ENCODE data around the gene TCP11L2. TPM values are rescaled to one million over a fixed set of nuclear protein-coding genes. Genes with fewer than 3 reads are reported as not detected.

Gene TCP11L2
- total and polyA plus RNA-seq, 2 of the 4 experiments (the other 2 are of a cell fraction): 7.3 to 32.8 TPM

DNA sequence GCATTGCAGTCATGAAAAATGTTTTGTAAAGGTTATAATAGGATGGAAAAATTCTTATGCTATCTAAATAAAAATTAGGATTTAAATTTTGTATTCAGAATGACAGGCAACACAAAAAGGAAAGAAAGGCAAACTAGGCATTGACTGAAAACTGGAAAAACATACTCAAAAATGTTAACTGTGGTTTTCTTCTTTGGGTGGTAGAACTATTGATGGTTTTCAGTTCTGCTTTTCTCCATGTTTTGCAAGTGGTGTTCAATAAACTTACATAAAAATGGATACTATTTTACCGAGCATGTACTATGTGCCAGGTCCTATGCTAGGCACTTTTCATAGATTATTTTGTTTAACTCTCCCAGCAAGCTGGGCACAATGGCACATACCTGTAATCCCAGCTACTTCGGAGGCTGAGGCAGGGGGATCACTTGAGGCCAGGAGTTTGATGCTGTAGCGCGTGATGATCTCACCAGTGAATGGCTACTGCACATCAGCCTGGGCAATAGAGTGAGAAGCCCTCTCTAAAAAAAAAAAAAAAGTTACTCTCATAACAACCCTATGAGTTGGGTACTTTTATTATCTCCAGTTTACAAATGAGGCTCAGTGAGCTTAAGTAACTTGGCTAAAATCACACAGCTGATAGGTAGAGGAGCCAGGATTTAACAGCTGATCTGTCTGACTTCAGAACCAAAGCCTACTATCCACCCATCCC, 26.3 kb upstream of the TCP11L2 start:
- no peak for TF ChIP-seq RAD21 (IDR thresholded peaks at IDR 0.05; ENCODE audit: low read length)
- TF ChIP-seq BHLHE40 (IDR thresholded peaks at IDR 0.05; ENCODE audit: low read depth, low read length): no peak
- TF ChIP-seq MAZ (IDR thresholded peaks at IDR 0.05; ENCODE audit: borderline replicate concordance, low read depth, low read length): no peak
- no peak for TF ChIP-seq CHD1 (IDR thresholded peaks at IDR 0.05; ENCODE audit: low read depth, low read length)
- no peak for TF ChIP-seq ELK1 (IDR thresholded peaks at IDR 0.05; ENCODE audit: borderline replicate concordance, low read depth, low read length)
- TF ChIP-seq RFX5 (IDR thresholded peaks at IDR 0.05; ENCODE audit: low read depth, low read length): no peak
- TF ChIP-seq NFE2L2 (IDR thresholded peaks at IDR 0.05; ENCODE audit: low read depth, low read length): no peak
- TF ChIP-seq, protein P1, sequence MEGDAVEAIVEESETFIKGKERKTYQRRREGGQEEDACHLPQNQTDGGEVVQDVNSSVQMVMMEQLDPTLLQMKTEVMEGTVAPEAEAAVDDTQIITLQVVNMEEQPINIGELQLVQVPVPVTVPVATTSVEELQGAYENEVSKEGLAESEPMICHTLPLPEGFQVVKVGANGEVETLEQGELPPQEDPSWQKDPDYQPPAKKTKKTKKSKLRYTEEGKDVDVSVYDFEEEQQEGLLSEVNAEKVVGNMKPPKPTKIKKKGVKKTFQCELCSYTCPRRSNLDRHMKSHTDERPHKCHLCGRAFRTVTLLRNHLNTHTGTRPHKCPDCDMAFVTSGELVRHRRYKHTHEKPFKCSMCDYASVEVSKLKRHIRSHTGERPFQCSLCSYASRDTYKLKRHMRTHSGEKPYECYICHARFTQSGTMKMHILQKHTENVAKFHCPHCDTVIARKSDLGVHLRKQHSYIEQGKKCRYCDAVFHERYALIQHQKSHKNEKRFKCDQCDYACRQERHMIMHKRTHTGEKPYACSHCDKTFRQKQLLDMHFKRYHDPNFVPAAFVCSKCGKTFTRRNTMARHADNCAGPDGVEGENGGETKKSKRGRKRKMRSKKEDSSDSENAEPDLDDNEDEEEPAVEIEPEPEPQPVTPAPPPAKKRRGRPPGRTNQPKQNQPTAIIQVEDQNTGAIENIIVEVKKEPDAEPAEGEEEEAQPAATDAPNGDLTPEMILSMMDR (conservative IDR thresholded peaks at IDR 0.05; ENCODE audit: low read depth, low read length): no peak
- intact Hi-C loops (cut with micrococcal nuclease): no loop called here
- no CpG with 5 or more reads among the region's 4 CpGs for WGBS, 2 experiments (ENCODE audit: extremely low coverage in 2 of 2, insufficient read length in 1 of 2)

More for the DNA sequence above, 26.3 kb upstream of the TCP11L2 start:
- no peak overlapping the region for H3K4ac ChIP-seq (ENCODE audit: low read depth, low read length)
- H3K36me3 ChIP-seq (ENCODE audit: control insufficient read depth, insufficient read depth, low read length): no peaks in the 10 kb centered on the region
- in situ Hi-C loops (cut with MboI; ENCODE audit: low sequenced_read_pairs) (no loop called here), dilution Hi-C loops (cut with HindIII; ENCODE audit: low sequenced_read_pairs, unreplicated experiment) (no loop called here)
- no peak overlapping the region for H3K9ac ChIP-seq (ENCODE audit: low read depth, low read length)
- no peak overlapping the region for H3K4me3 ChIP-seq (ENCODE audit: insufficient read depth, low read depth, low read length)
- H3K14ac ChIP-seq (replicated peaks; ENCODE audit: low read depth, low read length): no peak overlapping the region
- H3K4me2 ChIP-seq (ENCODE audit: low read depth, low read length): no peak overlapping the region
- no peak overlapping the region for H3K18ac ChIP-seq (ENCODE audit: low read depth, low read length)
- H4K5ac ChIP-seq (ENCODE audit: low read depth, low read length): no peak overlapping the region
- H3K4me1 ChIP-seq (ENCODE audit: control insufficient read depth, insufficient read depth, low read length): no peaks in the 10 kb centered on the region
- ChIA-PET POLR2A (ENCODE audit: unreplicated experiment) (no interaction called here), CTCF (interaction anchor here (0.7 kb wide), 1 partner anchor 49 kb away, joined by 13 read pairs; no protein-coding TSS in a partner anchor)
- H2BK120ac ChIP-seq (ENCODE audit: low read depth, low read length): no peak overlapping the region
- no peak overlapping the region for H2AK5ac ChIP-seq (ENCODE audit: low read depth, low read length)
- BruUV-seq (replicated peaks): no TSS peak
- no peak for ATAC-seq (ENCODE audit: low read depth)
- H4K91ac ChIP-seq (ENCODE audit: insufficient read depth, low read depth, low read length): no peak overlapping the region
- no peaks in the 10 kb centered on the region for H4K20me1 ChIP-seq (ENCODE audit: insufficient read depth, low read length)
- no peak overlapping the region for H2BK15ac ChIP-seq (ENCODE audit: low read depth, low read length)
- no peaks in the 10 kb centered on the region for H3K79me1 ChIP-seq (ENCODE audit: low read depth in 1 of 2, low read length in 2 of 2)
- peaks cover 13% of the 10 kb centered on the region for H3K27me3 ChIP-seq (ENCODE audit: control insufficient read depth, insufficient read depth, low read length)
- DNase-seq: no peak
- no peak overlapping the region for H3K27ac ChIP-seq (ENCODE audit: insufficient read depth, low read length)
- no peak overlapping the region for H2AK9ac ChIP-seq (replicated peaks; ENCODE audit: low read depth, low read length, poor library complexity)
- no peak overlapping the region for H3K23ac ChIP-seq (ENCODE audit: low read depth, low read length)
- H2BK20ac ChIP-seq (ENCODE audit: low read depth, low read length): no peak overlapping the region
- no peak overlapping the region for H2AFZ ChIP-seq (replicated peaks; ENCODE audit: low read length, poor library complexity)
- H4K8ac ChIP-seq (ENCODE audit: low read depth in 2 of 2, low read length in 2 of 2): no peak overlapping the region
- no peak overlapping the region for H2BK5ac ChIP-seq (ENCODE audit: low read depth, low read length, poor library complexity, severe bottlenecking)
- H3K9me3 ChIP-seq (ENCODE audit: control insufficient read depth, insufficient read depth, low read length): no peaks in the 10 kb centered on the region
- no peaks in the 10 kb centered on the region; the same call in 1 of the 2 replicates for H3K9me1 ChIP-seq (ENCODE audit: insufficient read depth, low read length)
- no peak overlapping the region for H3K56ac ChIP-seq (ENCODE audit: extremely low read depth, insufficient read depth, low read length)

Data from IMR-90 (cell line).